Stimulated activated memory B cell treated with anti-CD40 and anti-IgM and Interleukin-4, amounts not matched to agents 10 μg/mL and 1 μg/mL and 100 μg/mL, for 72 hours (primary cell): ENCODE results near the gene BCKDHA.
A peak's percentile ranks its signal among the peaks of the same experiment; 100 is the strongest.
"Not testable (repeated sequence)": the region's sequence is repeated elsewhere in the genome, so short reads cannot be mapped to it uniquely, and the experiment has no call there.

ENCODE experiments used
- ATAC-seq: fragments of 150-1000 bp; cut with Tn5 transposase; 2 replicates; pipeline ENCODE4 v1.10.0; 2021
- H3K27ac Mint-ChIP-seq: one replicate; pipeline ENCODE4 v1.8.0; 2022; ENCODE audit warnings: mild to moderate bottlenecking, mixed read lengths
- H3K27me3 Mint-ChIP-seq: one replicate; pipeline ENCODE4 v1.8.0; 2022; ENCODE audit warnings: mixed read lengths
- H3K36me3 Mint-ChIP-seq: one replicate; pipeline ENCODE4 v1.8.0; 2022; ENCODE audit warnings: mixed read lengths
- H3K4me1 Mint-ChIP-seq: one replicate; pipeline ENCODE4 v1.8.0; 2022; ENCODE audit warnings: mixed read lengths
- H3K4me3 Mint-ChIP-seq: one replicate; pipeline ENCODE4 v1.8.0; 2022; ENCODE audit warnings: mild to moderate bottlenecking, moderate library complexity, mixed read lengths
- H3K9me3 Mint-ChIP-seq: one replicate; pipeline ENCODE4 v1.8.0; 2022; ENCODE audit warnings: mixed read lengths

Gene BCKDHA

DNA sequence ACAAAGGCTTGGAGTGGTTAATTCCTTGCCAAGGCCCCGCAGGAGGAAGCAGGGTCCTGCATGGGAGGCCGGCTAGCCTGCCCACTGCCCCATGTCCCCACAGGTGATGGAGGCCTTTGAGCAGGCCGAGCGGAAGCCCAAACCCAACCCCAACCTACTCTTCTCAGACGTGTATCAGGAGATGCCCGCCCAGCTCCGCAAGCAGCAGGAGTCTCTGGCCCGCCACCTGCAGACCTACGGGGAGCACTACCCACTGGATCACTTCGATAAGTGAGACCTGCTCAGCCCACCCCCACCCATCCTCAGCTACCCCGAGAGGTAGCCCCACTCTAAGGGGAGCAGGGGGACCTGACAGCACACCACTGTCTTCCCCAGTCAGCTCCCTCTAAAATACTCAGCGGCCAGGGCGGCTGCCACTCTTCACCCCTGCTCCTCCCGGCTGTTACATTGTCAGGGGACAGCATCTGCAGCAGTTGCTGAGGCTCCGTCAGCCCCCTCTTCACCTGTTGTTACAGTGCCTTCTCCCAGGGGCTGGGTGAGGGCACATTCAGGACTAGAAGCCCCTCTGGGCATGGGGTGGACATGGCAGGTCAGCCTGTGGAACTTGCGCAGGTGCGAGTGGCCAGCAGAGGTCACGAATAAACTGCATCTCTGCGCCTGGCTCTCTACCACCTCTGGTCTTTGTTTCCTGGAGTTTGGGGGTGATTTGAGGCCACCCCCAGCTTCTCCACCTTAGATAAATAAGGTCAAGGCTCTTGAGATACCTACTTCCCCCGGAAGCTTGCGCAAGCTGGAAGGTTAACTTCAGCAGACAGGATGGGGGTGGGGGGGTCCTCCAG is 26.9 kb downstream of the BCKDHA start:
- peaks cover 20% of the 10 kb centered on the region for H3K4me1 Mint-ChIP-seq
- peaks cover 59% of the 10 kb centered on the region for H3K36me3 Mint-ChIP-seq
- no peaks in the 10 kb centered on the region for H3K9me3 Mint-ChIP-seq
- H3K4me3 Mint-ChIP-seq = no peak overlapping the region
- ATAC-seq = no peak
- no peak overlapping the region for H3K27ac Mint-ChIP-seq
- no peaks in the 10 kb centered on the region for H3K27me3 Mint-ChIP-seq

DNA sequence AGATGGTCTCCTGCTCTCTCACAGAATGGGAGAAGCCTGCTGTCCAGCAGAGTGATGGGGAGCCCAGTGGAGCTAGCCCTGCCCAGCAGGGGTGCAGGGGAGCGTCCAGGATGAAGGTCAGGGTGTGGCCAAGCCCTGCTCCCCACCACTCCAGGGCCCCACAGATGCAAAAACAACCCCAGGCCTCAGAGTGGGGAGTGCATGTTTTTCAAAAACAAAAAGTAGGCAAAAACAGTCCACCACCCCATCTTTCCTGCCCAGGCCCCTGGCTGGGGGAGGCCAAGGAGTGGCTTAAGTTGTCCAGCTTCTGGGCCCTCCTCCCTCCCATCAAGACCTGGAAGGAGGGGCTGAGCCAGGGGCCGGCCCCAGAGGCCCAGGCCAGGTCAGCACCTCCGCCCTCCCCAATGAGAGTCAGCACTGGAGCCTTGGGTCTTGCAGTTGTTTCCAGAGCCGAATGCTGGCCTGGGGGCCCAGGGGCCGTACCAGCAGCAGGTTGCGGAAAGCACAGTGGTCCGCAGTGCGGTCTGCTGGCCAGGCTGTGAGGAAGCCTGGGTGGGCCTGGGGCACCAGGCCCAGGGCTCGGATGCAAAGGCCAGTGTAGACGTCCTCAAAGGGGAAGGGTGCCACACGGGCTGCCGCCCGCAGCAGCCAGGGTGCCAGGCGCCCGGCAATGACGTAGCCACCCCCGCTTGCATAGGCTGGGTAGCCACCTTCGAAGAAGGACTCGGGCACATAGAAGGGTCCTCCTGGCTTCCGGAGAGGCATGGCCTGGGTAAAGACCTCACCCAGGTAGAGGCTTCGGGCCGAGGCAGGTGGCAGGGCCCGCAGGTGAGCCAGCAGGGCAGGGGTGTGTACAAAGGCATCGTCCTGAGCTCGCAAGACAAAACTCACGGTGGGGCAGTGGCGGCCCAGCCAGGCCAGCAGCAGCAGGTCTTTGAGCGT is 27.8 kb downstream of the BCKDHA start:
- no peak for ATAC-seq
- Mint-ChIP-seq H3K36me3 (peaks cover 51% of the 10 kb centered on the region), H3K9me3 (no peaks in the 10 kb centered on the region), H3K4me1 (peaks cover 20% of the 10 kb centered on the region), H3K4me3 (no peak overlapping the region), H3K27ac (no peak overlapping the region), H3K27me3 (no peaks in the 10 kb centered on the region)

DNA sequence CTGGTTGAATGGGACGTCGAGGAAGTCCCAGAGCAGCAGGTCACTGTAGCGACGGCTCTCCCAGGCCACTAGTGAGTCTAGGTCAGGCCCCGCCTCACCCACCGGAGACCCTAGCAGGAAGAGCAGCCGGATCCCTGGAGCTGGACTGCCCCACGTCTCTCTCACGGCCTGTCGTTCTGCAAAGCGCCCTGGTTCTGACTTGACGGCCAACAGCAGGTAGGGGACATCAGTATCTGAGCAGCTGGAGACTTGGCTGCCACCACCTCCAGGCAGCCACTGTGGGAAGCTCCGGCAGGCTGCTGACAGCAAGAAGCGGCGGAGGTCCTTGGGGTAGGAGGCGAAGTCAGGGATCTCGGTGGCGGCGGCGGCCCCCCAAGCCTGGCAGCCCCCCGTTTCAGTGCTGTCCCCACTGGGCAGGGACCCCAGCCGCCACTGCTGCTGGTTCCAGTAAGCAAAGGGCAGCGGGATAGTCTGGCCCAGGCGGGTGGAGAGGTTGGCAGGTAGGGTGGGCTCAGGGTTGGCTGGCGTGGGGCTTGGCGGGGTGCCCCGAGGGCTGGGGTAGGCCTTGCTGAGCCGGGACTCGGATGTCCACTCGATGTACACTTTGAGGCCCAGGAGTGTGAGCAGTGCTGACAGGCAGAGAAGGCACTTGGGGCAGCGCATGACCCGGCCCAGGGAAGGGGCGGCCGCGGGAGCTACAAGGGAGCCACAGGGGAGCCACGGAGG is 28.7 kb downstream of the BCKDHA start:
- ATAC-seq = no peak
- Mint-ChIP-seq H3K27me3 (no peaks in the 10 kb centered on the region), H3K4me1 (peaks cover 20% of the 10 kb centered on the region), H3K4me3 (no peak overlapping the region), H3K36me3 (peaks cover 44% of the 10 kb centered on the region), H3K27ac (peak overlapping the region; percentile 76), H3K9me3 (no peaks in the 10 kb centered on the region)

DNA sequence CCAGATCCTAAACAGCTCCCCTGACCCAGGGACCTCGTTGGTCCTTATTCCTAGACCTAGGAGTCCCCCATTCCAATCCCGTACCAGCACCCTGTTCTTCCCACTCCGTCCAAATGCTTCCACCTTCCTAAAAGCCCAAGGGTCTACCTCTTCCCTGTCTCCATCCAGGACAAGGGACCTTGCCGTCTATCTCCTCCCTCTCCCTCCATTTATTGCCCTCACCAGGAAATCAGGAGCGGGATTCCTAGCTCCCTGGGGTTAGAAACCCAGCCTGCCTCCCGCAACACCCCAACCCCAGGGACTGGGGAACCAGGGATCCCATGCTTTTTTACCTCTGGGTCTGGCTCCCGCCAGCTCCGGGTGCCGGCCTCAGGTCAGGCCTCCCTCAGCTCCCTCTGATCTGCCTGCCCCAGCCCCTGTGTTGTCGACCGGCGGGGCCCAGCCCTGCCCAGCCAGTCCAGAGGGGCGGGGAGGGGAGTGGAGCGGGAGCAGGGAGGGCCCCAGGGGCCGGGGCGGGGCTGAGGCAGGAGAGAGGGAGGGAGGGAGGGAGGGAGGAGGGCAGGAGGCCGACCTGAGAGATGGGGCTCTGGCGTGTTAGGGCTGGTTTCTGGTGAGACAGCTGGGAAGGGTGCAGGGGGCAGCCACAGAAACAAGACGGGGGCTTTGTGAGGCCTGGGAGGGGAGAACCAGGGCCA is 29.5 kb downstream of the BCKDHA start, which contains the start of gene B3GNT8:
B3GNT8 (minus strand) TSS at position 423 of the 695 bp plus-strand sequence. CDS start 596 bp downstream, outside the sequence.
- Mint-ChIP-seq H3K27ac (peak within 1 kb of the TSS; percentile 76), H3K9me3 (no peaks in the 10 kb centered on the region), H3K4me1 (peaks cover 20% of the 10 kb centered on the region), H3K27me3 (no peaks in the 10 kb centered on the region), H3K36me3 (peaks cover 42% of the 10 kb centered on the region), H3K4me3 (peak within 1 kb of the TSS; percentile 8)
- ATAC-seq = peak; percentile 68

DNA sequence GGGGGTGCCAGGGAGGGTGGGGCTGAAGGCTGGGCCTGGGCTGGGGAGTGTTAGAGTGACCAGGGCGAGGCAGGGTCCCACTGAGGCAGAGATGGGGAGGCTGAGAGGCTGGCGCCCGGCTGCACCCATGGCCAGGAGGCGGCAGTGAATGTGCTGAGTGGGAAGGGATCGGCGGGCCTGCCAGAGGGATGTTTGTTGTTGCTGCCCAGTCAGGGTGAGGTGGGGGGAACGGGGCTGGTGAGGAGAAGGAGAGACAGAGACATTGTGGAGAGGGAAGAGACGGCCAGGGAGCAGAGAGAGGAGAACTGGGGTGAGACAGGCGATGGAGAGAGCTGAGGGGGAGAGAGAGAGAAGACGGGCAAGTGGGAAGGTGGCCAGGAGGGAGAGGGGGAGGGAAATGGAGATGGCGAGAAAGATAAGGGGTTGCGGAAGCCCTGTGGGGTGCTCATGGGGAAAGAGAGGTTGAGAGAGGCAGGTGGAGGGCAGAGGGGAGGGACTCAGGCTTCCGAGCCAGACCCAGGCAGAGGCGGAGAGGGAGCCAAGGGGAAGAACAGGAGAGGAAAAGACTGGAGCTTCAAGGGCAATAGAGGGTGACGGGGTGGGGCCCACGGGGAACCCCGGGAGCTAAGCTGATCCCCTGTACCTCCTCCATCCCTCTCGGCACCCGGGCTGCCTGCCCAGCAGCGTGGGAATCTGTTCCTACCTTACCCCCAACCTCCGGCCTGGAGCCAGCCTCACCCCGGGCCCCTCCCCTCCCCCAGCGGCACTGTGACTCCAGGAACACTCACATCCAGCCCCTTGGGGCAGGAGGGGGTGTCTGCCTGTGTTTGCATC is 30.2 kb downstream of the BCKDHA start:
- Mint-ChIP-seq H3K27ac (peak overlapping the region; percentile 76), H3K9me3 (no peaks in the 10 kb centered on the region), H3K4me3 (peak overlapping the region; percentile 8), H3K27me3 (no peaks in the 10 kb centered on the region), H3K36me3 (peaks cover 40% of the 10 kb centered on the region), H3K4me1 (peaks cover 20% of the 10 kb centered on the region)
- peak; percentile 13 for ATAC-seq

DNA sequence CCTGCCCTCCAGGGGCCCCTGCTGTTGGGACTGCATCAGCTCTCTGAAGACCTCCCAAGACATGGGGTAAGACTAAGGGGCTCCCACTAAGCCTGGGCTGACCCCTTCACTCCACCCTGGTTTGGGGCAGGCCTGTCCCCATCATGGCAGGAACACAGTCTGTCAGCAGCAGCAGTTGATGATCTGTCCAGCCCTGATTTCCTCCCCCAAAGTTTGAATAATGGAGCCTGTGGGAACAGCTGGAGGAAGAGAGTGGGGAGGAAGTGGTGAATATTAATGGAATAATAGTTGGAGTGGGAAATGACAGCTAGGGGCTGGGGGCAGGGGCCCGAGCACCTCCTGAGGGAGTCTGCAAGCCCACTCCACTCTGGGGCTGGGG is 30.9 kb downstream of the BCKDHA start:
- no peaks in the 10 kb centered on the region for H3K9me3 Mint-ChIP-seq
- peaks cover 20% of the 10 kb centered on the region for H3K4me1 Mint-ChIP-seq
- H3K36me3 Mint-ChIP-seq = peaks cover 38% of the 10 kb centered on the region
- peak; percentile 6 for ATAC-seq
- H3K27ac Mint-ChIP-seq = peak overlapping the region; percentile 76
- H3K4me3 Mint-ChIP-seq = no peak overlapping the region
- no peaks in the 10 kb centered on the region for H3K27me3 Mint-ChIP-seq

DNA sequence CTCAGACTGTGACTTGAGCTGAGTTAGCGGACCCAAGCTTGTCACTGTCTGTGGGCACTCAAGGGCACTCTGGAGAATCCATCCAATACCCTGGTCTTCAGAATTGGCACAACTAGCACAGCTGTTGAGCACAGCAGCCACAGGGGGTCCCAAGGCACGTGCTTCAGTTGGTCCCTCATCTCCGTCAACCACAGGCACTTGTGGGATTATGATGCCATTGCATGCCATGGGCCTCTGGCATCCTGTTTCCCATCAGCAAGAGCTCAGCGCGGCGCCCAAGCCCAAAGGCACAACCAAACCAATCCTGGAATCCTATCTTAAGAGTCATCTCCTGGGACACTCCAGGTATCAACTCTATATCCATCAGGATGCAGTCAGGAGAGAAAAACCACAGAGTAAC is 33.3 kb downstream of the BCKDHA start:
- Mint-ChIP-seq H3K4me1 (peaks cover 20% of the 10 kb centered on the region), H3K27ac (no peak overlapping the region), H3K9me3 (no peaks in the 10 kb centered on the region), H3K27me3 (no peaks in the 10 kb centered on the region), H3K4me3 (no peak overlapping the region), H3K36me3 (peaks cover 36% of the 10 kb centered on the region)
- ATAC-seq = no peak

DNA sequence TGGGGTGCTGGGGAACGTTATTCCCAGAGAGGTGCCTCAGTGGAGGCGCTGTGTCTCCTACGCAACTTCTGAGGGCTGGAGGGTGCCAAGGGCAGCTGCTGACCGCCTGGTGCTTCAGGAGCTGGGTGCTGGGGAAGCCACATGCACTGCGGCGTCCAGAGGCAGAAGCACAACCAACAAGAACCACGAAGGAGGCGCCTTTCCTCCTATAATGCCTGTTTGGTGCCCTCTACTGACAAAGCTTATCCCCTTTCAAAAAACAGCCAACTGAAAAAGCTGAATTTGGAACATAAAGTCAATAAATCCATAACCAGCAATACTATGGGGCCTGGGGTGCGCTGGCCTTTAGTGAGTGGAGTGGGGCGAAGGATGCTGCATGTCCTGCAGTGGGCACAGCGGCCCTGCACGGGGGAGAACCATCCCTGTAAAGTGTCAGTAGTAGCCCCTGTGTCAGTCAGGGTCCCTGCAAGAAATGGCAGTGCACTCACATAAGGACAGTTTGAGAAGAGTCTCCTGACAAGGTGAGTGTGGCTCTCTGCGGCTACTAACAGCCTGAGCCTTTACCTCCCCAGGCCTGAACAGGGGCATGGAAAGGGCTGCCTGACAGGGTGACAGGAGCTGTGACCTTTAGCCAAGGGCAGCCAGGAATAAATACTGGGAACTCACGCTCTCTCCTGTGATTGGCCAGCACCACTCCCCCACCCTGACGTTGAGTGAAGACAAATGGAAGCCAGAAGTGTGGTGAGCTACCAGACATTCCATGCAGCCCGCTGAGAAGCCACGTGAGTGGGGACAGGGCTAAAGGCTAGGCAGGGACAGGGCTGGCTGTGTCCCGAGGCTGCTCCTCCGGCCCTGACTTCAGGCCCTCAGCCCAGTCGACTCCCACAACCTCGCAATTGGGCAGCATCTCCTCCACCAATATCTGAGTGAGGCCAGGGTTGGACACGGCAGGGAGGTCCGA is 34.1 kb downstream of the BCKDHA start:
- no peak overlapping the region for H3K27ac Mint-ChIP-seq
- H3K9me3 Mint-ChIP-seq = no peaks in the 10 kb centered on the region
- no peaks in the 10 kb centered on the region for H3K27me3 Mint-ChIP-seq
- H3K4me1 Mint-ChIP-seq = peaks cover 18% of the 10 kb centered on the region
- H3K36me3 Mint-ChIP-seq = peaks cover 37% of the 10 kb centered on the region
- H3K4me3 Mint-ChIP-seq = no peak overlapping the region
- ATAC-seq = no peak

DNA sequence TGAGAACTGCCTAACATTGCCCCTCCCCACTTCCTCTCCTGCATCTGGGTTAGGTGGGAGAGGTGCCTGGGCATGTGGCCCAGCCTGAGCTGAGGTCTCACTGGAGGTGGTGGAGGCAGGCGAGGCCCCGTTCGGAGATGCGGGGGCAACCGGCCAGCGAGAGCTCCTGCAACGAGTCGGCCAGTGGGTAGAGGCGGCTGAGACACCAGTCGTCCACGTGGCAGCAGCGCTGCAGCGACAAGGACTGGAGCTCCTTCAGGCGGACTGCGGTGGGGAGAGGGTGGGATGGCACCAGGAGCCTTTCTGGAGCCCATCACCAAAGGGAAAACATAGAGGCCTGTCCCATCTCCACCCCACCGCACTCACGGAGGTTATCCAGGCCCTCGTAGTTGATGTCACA is 35.6 kb downstream of the BCKDHA start:
- H3K36me3 Mint-ChIP-seq = peaks cover 40% of the 10 kb centered on the region
- H3K4me3 Mint-ChIP-seq = no peak overlapping the region
- H3K27ac Mint-ChIP-seq = no peak overlapping the region
- ATAC-seq = no peak
- no peaks in the 10 kb centered on the region for H3K27me3 Mint-ChIP-seq
- peaks cover 5% of the 10 kb centered on the region for H3K4me1 Mint-ChIP-seq
- H3K9me3 Mint-ChIP-seq = no peaks in the 10 kb centered on the region

DNA sequence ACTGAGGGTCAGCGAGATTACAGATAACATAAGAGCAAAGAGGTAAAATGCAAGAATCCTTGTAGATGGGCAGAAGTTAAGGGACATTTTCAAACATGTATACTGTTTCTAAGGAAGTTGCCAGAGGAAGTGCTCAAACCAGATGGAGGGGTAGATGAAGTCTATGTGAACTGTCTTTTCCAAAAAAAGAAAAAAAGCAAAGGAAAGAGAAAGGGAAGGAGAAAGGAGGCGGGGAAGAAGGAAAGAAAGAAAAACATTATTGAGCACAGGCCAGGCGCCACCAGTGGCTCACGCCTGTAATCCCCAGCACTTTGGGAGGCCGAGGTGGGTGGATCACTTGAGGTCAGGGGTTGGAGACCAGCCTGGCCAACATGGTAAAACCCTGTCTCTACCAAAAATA is 36.8 kb downstream of the BCKDHA start:
- ATAC-seq = no peak

DNA sequence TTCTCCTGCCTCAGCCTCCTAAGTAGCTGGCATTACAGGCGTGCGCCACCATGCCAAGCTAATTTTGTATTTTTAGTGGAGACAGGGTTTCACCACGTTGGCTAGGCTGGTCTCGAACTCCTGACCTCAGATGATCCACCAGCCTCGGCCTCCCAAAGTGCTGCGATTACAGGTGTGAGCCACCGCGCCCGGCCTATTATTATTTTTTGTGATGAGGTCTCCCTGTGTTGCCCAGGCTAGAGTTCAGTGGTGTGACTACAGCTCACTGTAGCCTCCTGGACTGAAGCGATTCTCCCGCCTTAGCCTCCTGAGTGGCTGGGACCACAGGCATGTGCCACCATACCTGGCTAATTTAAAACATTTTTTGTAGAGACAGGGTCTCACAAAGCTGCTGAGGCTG is 37.8 kb downstream of the BCKDHA start:
- H3K36me3 Mint-ChIP-seq = peaks cover 33% of the 10 kb centered on the region
- H3K27me3 Mint-ChIP-seq, ATAC-seq, H3K4me3 Mint-ChIP-seq, H3K9me3 Mint-ChIP-seq, H3K4me1 Mint-ChIP-seq, H3K27ac Mint-ChIP-seq: not testable (repeated sequence)

More for the DNA sequence above, 36.8 kb downstream of the BCKDHA start:
- Mint-ChIP-seq H3K4me3 (no peak overlapping the region), H3K9me3 (no peaks in the 10 kb centered on the region), H3K36me3 (peaks cover 33% of the 10 kb centered on the region), H3K27me3 (no peaks in the 10 kb centered on the region), H3K27ac (no peak overlapping the region), H3K4me1 (no peaks in the 10 kb centered on the region)

DNA sequence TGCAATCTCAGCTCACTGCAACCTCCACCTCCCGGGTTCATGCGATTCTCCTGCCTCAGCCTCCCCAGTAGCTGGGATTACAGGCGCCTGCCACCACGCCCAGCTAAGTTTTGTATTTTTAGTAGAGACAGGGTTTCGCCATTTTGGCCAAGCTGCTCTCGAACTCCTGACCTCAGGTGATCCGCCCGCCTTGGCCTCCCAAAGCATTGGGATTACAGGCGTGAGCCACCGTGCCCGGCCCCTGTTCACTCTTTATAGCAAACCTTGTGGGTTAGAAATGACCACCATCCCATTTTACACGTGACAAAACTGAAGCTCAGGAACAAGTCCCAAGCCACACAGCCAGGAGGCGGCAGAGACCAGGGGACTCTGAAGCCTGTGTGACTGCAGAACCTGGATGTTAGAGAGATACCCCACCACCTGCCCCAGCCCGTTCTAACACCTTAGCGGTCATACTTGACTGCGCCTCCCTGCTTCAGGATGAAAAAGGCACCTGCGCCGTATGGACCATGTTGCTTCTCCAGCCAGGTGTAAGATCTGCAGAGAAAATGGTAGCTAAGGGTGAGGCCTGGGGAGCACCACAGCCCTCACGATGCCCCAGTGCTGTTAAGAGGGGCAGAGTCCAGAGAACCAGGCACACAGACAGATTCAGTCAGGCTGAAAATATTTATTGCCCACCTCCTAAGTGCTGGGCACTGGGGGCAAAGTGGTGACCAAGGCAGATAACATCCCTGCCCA is 38.5 kb downstream of the BCKDHA start:
- Mint-ChIP-seq H3K27ac (no peak overlapping the region), H3K4me1 (no peaks in the 10 kb centered on the region), H3K27me3 (no peaks in the 10 kb centered on the region), H3K9me3 (no peaks in the 10 kb centered on the region), H3K36me3 (peaks cover 33% of the 10 kb centered on the region), H3K4me3 (no peak overlapping the region)
- ATAC-seq = no peak

DNA sequence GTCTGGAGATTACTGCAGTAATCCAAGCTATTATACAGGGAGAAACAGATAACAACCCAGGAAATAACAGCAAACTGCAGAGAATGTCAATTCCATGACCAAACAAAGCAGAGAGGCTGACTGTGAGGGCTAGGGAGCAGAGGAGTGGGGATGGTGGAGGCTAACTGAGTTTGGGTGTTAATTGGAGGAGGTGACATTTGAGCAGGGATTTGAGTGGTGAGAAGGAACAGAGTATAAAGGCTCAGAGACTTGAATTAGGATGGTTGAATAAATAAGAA is 39.0 kb downstream of the BCKDHA start:
- Mint-ChIP-seq H3K9me3 (no peaks in the 10 kb centered on the region), H3K27ac (no peak overlapping the region), H3K36me3 (peaks cover 32% of the 10 kb centered on the region), H3K4me1 (no peaks in the 10 kb centered on the region), H3K27me3 (no peaks in the 10 kb centered on the region), H3K4me3 (no peak overlapping the region)
- ATAC-seq = no peak
